HepG2 (cell line): ENCODE results near the gene PPP2R5D. TPM values are rescaled to one million over a fixed set of nuclear protein-coding genes. Genes with fewer than 3 reads are reported as not detected.
A peak's percentile ranks its signal among the peaks of the same experiment; 100 is the strongest.

ENCODE experiments used
- ATF3 ChIP-seq: sonication (generic); formaldehyde crosslinking; IDR thresholded peaks from 2 replicates; pipeline ENCODE4 v1.4.0; 2020; ENCODE audit warnings: missing genetic modification reagents
- ATF6 ChIP-seq: sonication (generic); formaldehyde crosslinking; conservative IDR thresholded peaks from 2 replicates; pipeline ENCODE4 v1.4.0; 2020; ENCODE audit warnings: missing genetic modification reagents
- CENPX ChIP-seq: sonication (generic); formaldehyde crosslinking; IDR thresholded peaks from 2 replicates; pipeline ENCODE4 v1.9.0; 2021; ENCODE audit warnings: mild to moderate bottlenecking, missing genetic modification reagents, moderate library complexity
- DNMT1 ChIP-seq: sonication (generic); formaldehyde crosslinking; IDR thresholded peaks from 2 replicates; pipeline ENCODE4 v1.5.1; 2020; ENCODE audit warnings: mild to moderate bottlenecking, missing genetic modification reagents
- ELF1 ChIP-seq: sonication (generic); formaldehyde crosslinking; IDR thresholded peaks from 2 replicates; pipeline ENCODE4 v1.4.0; 2020; ENCODE audit warnings: missing genetic modification reagents
- FOXM1 ChIP-seq: sonication (generic); formaldehyde crosslinking; IDR thresholded peaks from 2 replicates; pipeline ENCODE4 v1.5.0; 2020; ENCODE audit warnings: missing genetic modification reagents
- GLMP ChIP-seq: sonication (generic); formaldehyde crosslinking; IDR thresholded peaks from 2 replicates; pipeline ENCODE4 v1.9.0; 2021; ENCODE audit warnings: missing genetic modification reagents, mild to moderate bottlenecking, borderline replicate concordance
- KLF12 ChIP-seq: sonication (generic); formaldehyde crosslinking; IDR thresholded peaks from 2 replicates; pipeline ENCODE4 v1.4.0; 2020; ENCODE audit warnings: missing genetic modification reagents, borderline replicate concordance
- MED13 ChIP-seq: sonication (generic); formaldehyde crosslinking; IDR thresholded peaks from 2 replicates; pipeline ENCODE4 v1.5.0; 2020; ENCODE audit warnings: missing genetic modification reagents
- MTF2 ChIP-seq: sonication (generic); formaldehyde crosslinking; IDR thresholded peaks from 2 replicates; pipeline ENCODE4 v1.5.0; 2020; ENCODE audit warnings: missing genetic modification reagents, borderline replicate concordance
- PPARG ChIP-seq: conservative IDR thresholded peaks from 2 replicates; pipeline ENCODE4 v1.6.1; 2016; ENCODE audit warnings: missing biosample characterization, missing genetic modification reagents
- RFX3 ChIP-seq: IDR thresholded peaks from 2 replicates; pipeline ENCODE4 v1.6.1; 2016; ENCODE audit warnings: missing biosample characterization, missing genetic modification reagents
- SIN3A ChIP-seq: IDR thresholded peaks from 2 replicates; pipeline ENCODE4 v1.6.1; 2011; ENCODE audit warnings: low read depth, mild to moderate bottlenecking, control low read depth, low read length, borderline replicate concordance
- SKIL ChIP-seq: sonication (generic); formaldehyde crosslinking; IDR thresholded peaks from 2 replicates; pipeline ENCODE4 v1.8.0; 2022; ENCODE audit warnings: missing genetic modification reagents, mild to moderate bottlenecking, moderate library complexity, borderline replicate concordance
- TERF1 ChIP-seq: sonication (generic); formaldehyde crosslinking; IDR thresholded peaks from 2 replicates; pipeline ENCODE4 v1.8.0; 2022; ENCODE audit warnings: mild to moderate bottlenecking, missing genetic modification reagents, moderate library complexity
- YY1 ChIP-seq: IDR thresholded peaks from 2 replicates; pipeline ENCODE4 v1.6.1; 2011; ENCODE audit warnings: low read length, low read depth, moderate library complexity, mild to moderate bottlenecking; ENCODE audit not compliant: insufficient read depth, insufficient replicate concordance
- ZBTB1 ChIP-seq: sonication (generic); formaldehyde crosslinking; IDR thresholded peaks from 2 replicates; pipeline ENCODE4 v1.4.0; 2020; ENCODE audit warnings: missing genetic modification reagents, borderline replicate concordance
- ZBTB25 ChIP-seq: IDR thresholded peaks from 2 replicates; pipeline ENCODE4 v1.6.1; 2018; ENCODE audit warnings: missing genetic modification reagents
- ZNF24 ChIP-seq: fragments of 450-650 bp; IDR thresholded peaks from 2 replicates; pipeline ENCODE4 v1.6.1; 2017; ENCODE audit warnings: antibody characterized with exemption, mild to moderate bottlenecking
- ZNF552 ChIP-seq: sonication (generic); formaldehyde crosslinking; IDR thresholded peaks from 2 replicates; pipeline ENCODE4 v1.9.0; 2022; ENCODE audit warnings: missing genetic modification reagents, mild to moderate bottlenecking, borderline replicate concordance
- ZNF616 ChIP-seq: sonication (generic); formaldehyde crosslinking; IDR thresholded peaks from 2 replicates; pipeline ENCODE4 v1.5.0; 2020; ENCODE audit warnings: low read depth, mild to moderate bottlenecking, missing genetic modification reagents
- ZNF790 ChIP-seq: sonication (generic); formaldehyde crosslinking; IDR thresholded peaks from 2 replicates; pipeline ENCODE4 v1.8.0; 2022; ENCODE audit warnings: missing genetic modification reagents, mild to moderate bottlenecking, borderline replicate concordance
- polyA plus RNA-seq, 8 experiments: library from polyadenylated mRNA; depleted of rRNA in 3 of 8; stranded (reverse) in 7 of 8; unstranded in 1 of 8; fragments of >200 nt; fragmentation: Illumina TruSeq in 4 of 8; extraction: Trizol in 4 of 8; gene quantifications; 2 replicates each; pipeline versions ENCODE4 v1.2.1 to v1.2.3, GENCODE V29; 2011 to 2016; ENCODE audit warnings: low read depth in 4 of 8, missing spikeins in 1 of 8, mixed read lengths in 1 of 8; ENCODE audit not compliant: insufficient read depth in 1 of 8
- total RNA-seq, 5 experiments: library from RNA; depleted of rRNA; stranded (reverse); fragments of >200 nt; fragmentation: Illumina TruSeq; extraction: Trizol; gene quantifications; 2 replicates each; pipeline ENCODE4 v1.2.3, GENCODE V29; 2016; ENCODE audit warnings: low read depth in 1 of 5

The PPP2R5D gene
- total and polyA plus RNA-seq, 2 of the 13 experiments (the other 11 are each of a cell fraction or from before 2014, with no cell fraction given), result 53.7 to 60.4 TPM

GRCh38 chr6:43053545-43054205 is 69.3 kb downstream of the PPP2R5D start, which contains the start of gene CUL7 (continued):
- TF ChIP-seq SKIL (CRISPR knock-in tag), result no peak; the same call in 1 of the 2 replicates
- TF ChIP-seq MED13 (CRISPR knock-in tag), result peak; percentile 74
- no peak for TF ChIP-seq ATF3 (CRISPR knock-in tag)
- TF ChIP-seq CENPX (CRISPR knock-in tag), result no peak
- TF ChIP-seq FOXM1 (CRISPR knock-in tag), result no peak
- TF ChIP-seq ZBTB1 (CRISPR knock-in tag), result 0 out of 2 replicates have a peak, but pooled peaks have one; percentile 10
- TF ChIP-seq RFX3 (CRISPR knock-in tag), result peak; percentile 53
- TF ChIP-seq KLF12 (CRISPR knock-in tag), result peak; percentile 86; the same call in 1 of the 2 replicates
- TF ChIP-seq SIN3A, result peak; percentile 91
- TF ChIP-seq ELF1 (CRISPR knock-in tag), result peak; percentile 88
- peak; percentile 83 for TF ChIP-seq YY1
- TF ChIP-seq ATF6 (CRISPR knock-in tag), result peak; percentile 91; the same call in 1 of the 2 replicates
- peak; percentile 92 for TF ChIP-seq ZBTB25 (CRISPR knock-in tag)
- peak; percentile 86; the same call in 1 of the 2 replicates for TF ChIP-seq ZNF790 (CRISPR knock-in tag)
- peak; percentile 59; the same call in 1 of the 2 replicates for TF ChIP-seq ZNF24
- TF ChIP-seq MTF2 (CRISPR knock-in tag), result 0 out of 2 replicates have a peak, but pooled peaks have one; percentile 73
- TF ChIP-seq ZNF616 (CRISPR knock-in tag), result 0 out of 2 replicates have a peak, but pooled peaks have one; percentile 60
- no peak for TF ChIP-seq DNMT1 (CRISPR knock-in tag)
- no peak for TF ChIP-seq GLMP (CRISPR knock-in tag)
- TF ChIP-seq TERF1 (CRISPR knock-in tag), result no peak
- TF ChIP-seq ZNF552, result peak; percentile 77; the same call in 1 of the 2 replicates
- TF ChIP-seq PPARG (CRISPR knock-in tag), result peak; percentile 82
